RWPE1 (cell line): ENCODE results near the gene PCNX4.
"Not testable (repeated sequence)": the region's sequence is repeated elsewhere in the genome, so short reads cannot be mapped to it uniquely, and the experiment has no call there.

Experiments used
- CTCF ChIA-PET: fragments of 350-600 bp; sonication (Branson Sonifier 250); formaldehyde crosslinking; extraction: SDS; loops from one replicate; lab custom pipeline; 2021; lab: Yijun Ruan, JAX
- POLR2A ChIA-PET: fragments of 400-600 bp; formaldehyde crosslinking; extraction: SDS; loops from one replicate; lab custom pipeline; 2020; ENCODE audit warnings: antibody characterized with exemption; ENCODE audit not compliant: low non-redundant PET; lab: Yijun Ruan, JAX
- DNase-seq: peaks from one replicate; pipeline ENCODE4 v3.0.0; 2012; ENCODE audit warnings: low spot score
- H3K27ac ChIP-seq: fragments of 450-650 bp; 2 replicates; pipeline ENCODE4 v1.5.1; 2017
- TF ChIP-seq, protein P1 (sequence below): fragments of 450-650 bp; conservative IDR thresholded peaks from 2 replicates; pipeline ENCODE4 v1.5.1; 2017; ENCODE audit warnings: low read depth, mild to moderate bottlenecking

Gene PCNX4

DNA sequence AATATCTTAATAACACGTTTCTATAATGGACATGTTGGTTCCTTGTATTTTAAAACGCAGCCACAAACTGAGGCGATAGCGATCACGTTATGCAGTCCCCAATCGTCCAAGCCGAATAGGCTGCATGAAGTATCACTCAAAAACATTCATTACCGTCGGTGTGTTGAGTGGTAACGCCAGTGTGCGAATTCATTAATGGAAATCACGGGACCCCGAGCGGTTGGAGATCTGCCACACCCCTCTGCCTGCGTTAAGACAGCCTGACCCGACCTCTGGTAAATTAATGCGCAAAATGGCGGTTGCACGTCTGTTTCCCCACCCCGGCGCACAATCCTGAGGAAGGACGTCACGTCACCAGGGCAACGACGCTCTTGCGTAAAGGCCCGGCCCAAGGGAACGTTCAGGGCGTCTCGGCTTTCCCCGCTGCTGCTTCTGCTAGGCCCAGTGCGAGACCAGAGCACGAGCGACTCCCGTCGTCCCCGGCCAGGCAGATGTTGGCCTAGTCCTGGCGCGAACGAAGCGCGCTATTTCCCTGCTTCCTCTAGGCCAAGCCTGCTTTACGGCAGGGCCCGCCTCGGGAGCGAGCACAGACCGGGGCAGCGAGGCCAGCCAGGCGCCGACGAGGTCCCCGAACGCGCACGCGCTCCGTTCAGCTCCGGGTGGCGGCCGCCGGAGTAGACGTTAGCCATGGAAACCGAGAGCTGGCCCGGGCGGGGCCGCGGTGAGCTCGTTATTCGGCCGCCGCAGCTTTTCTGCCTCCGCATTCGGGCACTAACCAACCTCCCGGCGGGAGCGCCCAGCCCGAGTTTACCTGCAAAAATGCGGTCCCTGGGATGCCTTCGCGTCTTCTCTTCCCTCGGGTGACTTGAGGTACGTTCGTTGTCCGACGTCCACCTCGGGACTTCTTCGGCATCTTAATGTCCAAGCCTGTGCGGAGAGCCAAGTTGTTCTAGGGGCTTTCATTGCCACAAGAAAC, at the start of gene PCNX4:
Gene PCNX4 (plus strand): TSS at position 374 of the 976 bp plus-strand sequence. CDS start 15,716 bp downstream, outside the sequence.
- peak; percentile 94 for DNase-seq
- peak within 1 kb of the TSS; percentile 100 for H3K27ac ChIP-seq
- ChIA-PET POLR2A (interaction anchor here (1.0 kb wide), 1 partner anchor 157 kb away, joined by 3 read pairs; the partner anchor contains the start of gene PPM1A), CTCF (no interaction called here)
- TF ChIP-seq, protein P1, sequence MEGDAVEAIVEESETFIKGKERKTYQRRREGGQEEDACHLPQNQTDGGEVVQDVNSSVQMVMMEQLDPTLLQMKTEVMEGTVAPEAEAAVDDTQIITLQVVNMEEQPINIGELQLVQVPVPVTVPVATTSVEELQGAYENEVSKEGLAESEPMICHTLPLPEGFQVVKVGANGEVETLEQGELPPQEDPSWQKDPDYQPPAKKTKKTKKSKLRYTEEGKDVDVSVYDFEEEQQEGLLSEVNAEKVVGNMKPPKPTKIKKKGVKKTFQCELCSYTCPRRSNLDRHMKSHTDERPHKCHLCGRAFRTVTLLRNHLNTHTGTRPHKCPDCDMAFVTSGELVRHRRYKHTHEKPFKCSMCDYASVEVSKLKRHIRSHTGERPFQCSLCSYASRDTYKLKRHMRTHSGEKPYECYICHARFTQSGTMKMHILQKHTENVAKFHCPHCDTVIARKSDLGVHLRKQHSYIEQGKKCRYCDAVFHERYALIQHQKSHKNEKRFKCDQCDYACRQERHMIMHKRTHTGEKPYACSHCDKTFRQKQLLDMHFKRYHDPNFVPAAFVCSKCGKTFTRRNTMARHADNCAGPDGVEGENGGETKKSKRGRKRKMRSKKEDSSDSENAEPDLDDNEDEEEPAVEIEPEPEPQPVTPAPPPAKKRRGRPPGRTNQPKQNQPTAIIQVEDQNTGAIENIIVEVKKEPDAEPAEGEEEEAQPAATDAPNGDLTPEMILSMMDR = no peak

DNA sequence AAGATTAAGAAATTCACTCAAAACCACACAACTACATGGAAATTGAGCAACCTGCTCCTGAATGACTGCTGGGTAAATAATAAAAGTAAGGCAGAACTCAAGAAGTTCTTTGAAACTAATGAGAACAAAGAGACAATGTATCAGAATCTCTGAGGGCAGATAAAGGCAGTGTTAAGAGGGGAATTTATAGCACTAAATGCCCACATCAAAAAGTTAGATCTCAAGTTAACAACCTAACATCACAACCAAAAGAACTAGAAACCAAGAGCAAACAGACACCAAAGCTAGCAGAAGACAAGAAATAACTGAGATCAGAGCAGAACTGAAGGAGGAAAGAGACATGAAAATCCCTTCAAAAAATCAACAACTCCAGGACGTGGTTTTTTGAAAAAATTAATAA, 43.7 kb upstream of the PCNX4 start:
- H3K27ac ChIP-seq, POLR2A ChIA-PET, DNase-seq, CTCF ChIA-PET: not testable (repeated sequence)

DNA sequence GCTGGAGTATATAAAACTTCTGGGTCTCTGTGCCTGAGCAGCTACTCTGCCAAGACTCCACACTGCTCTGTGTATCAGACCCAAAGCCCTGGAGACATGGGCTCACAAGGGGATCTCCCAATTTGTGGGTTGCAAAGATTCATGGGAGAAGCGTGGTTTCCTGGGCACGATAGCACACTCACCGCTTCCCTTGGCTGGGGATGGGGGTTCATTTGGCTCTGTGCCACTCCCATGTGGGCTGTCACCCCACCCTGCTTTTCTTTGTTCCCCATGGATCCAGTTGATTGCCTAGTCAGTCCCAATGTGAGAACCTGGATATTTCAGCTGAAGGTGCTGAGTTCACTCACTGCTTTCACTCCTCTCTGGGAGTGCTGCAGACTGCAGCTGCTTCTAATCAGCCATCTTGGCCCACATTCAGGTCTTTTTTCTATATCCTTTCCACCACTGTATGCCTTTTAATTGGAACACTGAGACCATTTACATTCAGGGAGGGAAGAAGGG, 40.0 kb upstream of the PCNX4 start:
- H3K27ac ChIP-seq = no peak overlapping the region
- CTCF ChIA-PET = no interaction called here
- POLR2A ChIA-PET = no interaction called here
- no peak for DNase-seq
- TF ChIP-seq, protein P1 = no peak

DNA sequence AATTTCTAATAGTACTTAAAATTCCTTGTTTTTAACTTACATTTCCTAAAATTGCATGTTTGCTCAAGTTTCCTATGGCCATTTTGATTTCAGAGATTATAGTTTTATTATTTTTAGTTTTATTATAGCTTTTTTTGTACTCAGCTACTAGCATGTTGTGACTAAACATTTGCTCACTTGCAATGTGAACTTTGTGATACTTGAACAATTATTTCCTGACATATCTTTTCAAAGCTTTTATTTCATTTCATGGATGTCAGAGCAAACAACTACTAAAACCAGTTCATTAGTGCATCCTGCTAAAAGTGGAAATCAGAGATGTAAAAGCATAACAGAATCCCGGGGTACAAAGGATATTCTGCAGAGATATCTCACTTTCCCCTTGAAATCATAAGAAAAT, 33.6 kb upstream of the PCNX4 start:
- H3K27ac ChIP-seq = no peak overlapping the region
- ChIA-PET POLR2A (no interaction called here), CTCF (interaction anchor here (0.6 to 0.9 kb wide), 3 partner anchors 108 to 127 kb away, joined by 3 to 4 read pairs (median 3); no protein-coding TSS in a partner anchor)
- no peak for DNase-seq
- TF ChIP-seq, protein P1 = no peak

DNA sequence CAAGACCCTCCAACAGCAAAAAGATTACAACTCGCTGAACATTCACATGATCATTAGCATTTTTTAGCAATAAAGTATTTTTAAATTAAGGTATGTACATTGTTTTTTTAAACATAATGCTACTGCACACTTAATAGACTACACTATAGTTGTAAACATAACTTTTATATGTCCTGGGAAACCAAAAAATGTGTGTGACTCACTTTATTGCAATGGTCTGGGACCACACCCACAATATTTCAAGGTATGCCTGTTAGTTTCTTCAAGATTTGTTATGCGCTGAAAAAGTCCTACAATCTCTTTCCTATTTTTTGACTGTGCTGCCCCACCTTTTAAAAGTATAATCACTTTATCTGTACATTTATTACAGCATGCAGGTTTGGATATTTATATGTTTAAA, 30.4 kb upstream of the PCNX4 start:
- H3K27ac ChIP-seq = no peak overlapping the region
- peak; percentile 9 for DNase-seq
- TF ChIP-seq, protein P1 = no peak
- CTCF ChIA-PET = interaction anchor here (0.5 kb wide), 1 partner anchor 40 kb away, joined by 4 read pairs; no protein-coding TSS in a partner anchor
- POLR2A ChIA-PET = no interaction called here

DNA sequence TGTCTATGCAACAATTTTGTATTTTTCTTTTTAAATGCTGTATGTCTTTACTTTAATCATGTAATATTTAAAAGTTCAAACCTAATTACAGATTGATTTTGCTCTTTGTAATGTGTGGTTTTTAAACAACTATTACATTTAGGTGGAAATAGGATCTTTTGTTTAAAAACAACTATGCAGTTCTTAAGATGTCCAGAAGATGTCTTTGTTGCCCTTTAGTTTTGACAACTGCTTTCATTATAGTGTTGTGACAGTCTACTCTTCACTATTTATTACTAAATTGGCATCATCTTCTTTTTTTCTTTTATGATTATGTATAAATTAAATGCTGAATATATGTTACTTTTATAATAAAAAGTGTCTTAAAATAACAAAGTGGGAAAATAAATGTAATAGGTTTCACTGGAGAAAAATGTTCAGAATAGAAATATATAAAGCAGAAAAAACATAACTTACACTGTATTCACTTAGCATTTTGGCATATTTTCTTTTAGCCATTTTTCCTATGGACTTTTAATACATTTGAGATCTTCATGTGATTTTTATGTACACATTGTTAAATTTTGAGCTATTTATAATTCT, 27.1 kb upstream of the PCNX4 start:
- CTCF ChIA-PET = interaction anchor here (0.5 to 1.4 kb wide), 3 partner anchors 99 to 1964 kb away, joined by 3 read pairs; no protein-coding TSS in a partner anchor
- TF ChIP-seq, protein P1 = peak; percentile 73
- DNase-seq = peak; percentile 20
- H3K27ac ChIP-seq = no peak overlapping the region
- POLR2A ChIA-PET = no interaction called here
